IMR-90 (cell line): ENCODE data around the gene ZNF337.

ENCODE experiments used
- BHLHE40 ChIP-seq: fragments of 150-350 bp; IDR thresholded peaks from 2 replicates; pipeline ENCODE4 v1.6.1; 2016; ENCODE audit warnings: mild to moderate bottlenecking, low read depth, low read length
- CEBPB ChIP-seq: IDR thresholded peaks from 2 replicates; pipeline ENCODE4 v1.6.1; 2012; ENCODE audit warnings: low read depth, low read length, improper control_type of control experiment
- MAFK ChIP-seq: IDR thresholded peaks from 2 replicates; pipeline ENCODE4 v1.6.1; 2012; ENCODE audit warnings: low read depth, low read length, improper control_type of control experiment
- MAZ ChIP-seq: IDR thresholded peaks from 2 replicates; pipeline ENCODE4 v1.6.1; 2012; ENCODE audit warnings: low read depth, mild to moderate bottlenecking, low read length, improper control_type of control experiment, moderate library complexity, borderline replicate concordance
- MXI1 ChIP-seq: IDR thresholded peaks from 2 replicates; pipeline ENCODE4 v1.6.1; 2012; ENCODE audit warnings: low read depth, mild to moderate bottlenecking, low read length, moderate library complexity, borderline replicate concordance
- NFE2L2 ChIP-seq: fragments of 150-350 bp; IDR thresholded peaks from 2 replicates; pipeline ENCODE4 v1.6.1; 2016; ENCODE audit warnings: low read depth, mild to moderate bottlenecking, low read length
- POLR2A ChIP-seq: IDR thresholded peaks from 2 replicates; pipeline ENCODE4 v1.6.1; 2012; ENCODE audit warnings: mild to moderate bottlenecking, low read depth, low read length
- RAD21 ChIP-seq: IDR thresholded peaks from 2 replicates; pipeline ENCODE4 v1.6.1; 2012; ENCODE audit warnings: low read length, improper control_type of control experiment
- RCOR1 ChIP-seq: IDR thresholded peaks from 2 replicates; pipeline ENCODE4 v1.6.1; 2012; ENCODE audit warnings: mild to moderate bottlenecking, low read length, improper control_type of control experiment; ENCODE audit not compliant: insufficient replicate concordance
- RFX5 ChIP-seq: IDR thresholded peaks from 2 replicates; pipeline ENCODE4 v1.8.0; 2012; ENCODE audit warnings: low read depth, mild to moderate bottlenecking, low read length, moderate library complexity
- SMC3 ChIP-seq: fragments of 150-350 bp; IDR thresholded peaks from 2 replicates; pipeline ENCODE4 v1.6.1; 2016; ENCODE audit warnings: low read depth, mild to moderate bottlenecking, antibody characterized with exemption, low read length, moderate library complexity
- TF ChIP-seq, protein P1 (sequence below): conservative IDR thresholded peaks from 2 replicates; pipeline ENCODE4 v1.5.1; 2012; ENCODE audit warnings: mild to moderate bottlenecking, low read depth, low read length, improper control_type of control experiment
- TF ChIP-seq, protein P2 (sequence below): fragments of 150-350 bp; IDR thresholded peaks from 2 replicates; pipeline ENCODE4 v1.6.1; 2017; ENCODE audit warnings: mild to moderate bottlenecking, antibody characterized with exemption, low read length, low read depth
- TF ChIP-seq, protein P3 (sequence below): fragments of 150-350 bp; IDR thresholded peaks from 2 replicates; pipeline ENCODE4 v1.6.1; 2016; ENCODE audit warnings: low read depth, mild to moderate bottlenecking, low read length, moderate library complexity, borderline replicate concordance

DNA sequence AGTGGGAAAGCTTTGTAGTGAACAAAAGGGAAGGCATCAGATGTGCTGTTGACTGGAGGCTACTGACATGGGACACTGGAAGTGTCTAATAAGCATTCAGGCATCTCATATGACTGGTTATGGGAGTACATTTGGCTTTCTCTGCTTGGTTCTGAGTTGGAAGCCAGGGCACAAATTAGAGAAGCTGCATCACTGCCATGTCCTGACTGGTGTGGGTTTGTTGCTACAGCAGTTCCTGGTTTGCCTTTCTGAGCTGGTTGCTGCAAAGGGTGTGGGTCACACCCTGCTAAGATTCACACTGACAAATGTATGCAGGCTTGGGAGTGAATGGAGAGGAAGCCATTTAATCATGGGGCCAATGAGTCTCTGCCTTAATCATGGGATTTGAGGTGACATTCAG is 36.7 kb downstream of the ZNF337 start:
- TF ChIP-seq, protein P1, sequence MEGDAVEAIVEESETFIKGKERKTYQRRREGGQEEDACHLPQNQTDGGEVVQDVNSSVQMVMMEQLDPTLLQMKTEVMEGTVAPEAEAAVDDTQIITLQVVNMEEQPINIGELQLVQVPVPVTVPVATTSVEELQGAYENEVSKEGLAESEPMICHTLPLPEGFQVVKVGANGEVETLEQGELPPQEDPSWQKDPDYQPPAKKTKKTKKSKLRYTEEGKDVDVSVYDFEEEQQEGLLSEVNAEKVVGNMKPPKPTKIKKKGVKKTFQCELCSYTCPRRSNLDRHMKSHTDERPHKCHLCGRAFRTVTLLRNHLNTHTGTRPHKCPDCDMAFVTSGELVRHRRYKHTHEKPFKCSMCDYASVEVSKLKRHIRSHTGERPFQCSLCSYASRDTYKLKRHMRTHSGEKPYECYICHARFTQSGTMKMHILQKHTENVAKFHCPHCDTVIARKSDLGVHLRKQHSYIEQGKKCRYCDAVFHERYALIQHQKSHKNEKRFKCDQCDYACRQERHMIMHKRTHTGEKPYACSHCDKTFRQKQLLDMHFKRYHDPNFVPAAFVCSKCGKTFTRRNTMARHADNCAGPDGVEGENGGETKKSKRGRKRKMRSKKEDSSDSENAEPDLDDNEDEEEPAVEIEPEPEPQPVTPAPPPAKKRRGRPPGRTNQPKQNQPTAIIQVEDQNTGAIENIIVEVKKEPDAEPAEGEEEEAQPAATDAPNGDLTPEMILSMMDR = no peak
- TF ChIP-seq POLR2A (no peak), BHLHE40 (no peak), MAZ (no peak), CEBPB (no peak), SMC3 (no peak), MXI1 (no peak), RCOR1 (no peak), RFX5 (no peak), NFE2L2 (no peak), MAFK (no peak), RAD21 (no peak)
- TF ChIP-seq, protein P2, sequence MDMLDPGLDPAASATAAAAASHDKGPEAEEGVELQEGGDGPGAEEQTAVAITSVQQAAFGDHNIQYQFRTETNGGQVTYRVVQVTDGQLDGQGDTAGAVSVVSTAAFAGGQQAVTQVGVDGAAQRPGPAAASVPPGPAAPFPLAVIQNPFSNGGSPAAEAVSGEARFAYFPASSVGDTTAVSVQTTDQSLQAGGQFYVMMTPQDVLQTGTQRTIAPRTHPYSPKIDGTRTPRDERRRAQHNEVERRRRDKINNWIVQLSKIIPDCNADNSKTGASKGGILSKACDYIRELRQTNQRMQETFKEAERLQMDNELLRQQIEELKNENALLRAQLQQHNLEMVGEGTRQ = no peak
- TF ChIP-seq, protein P3, sequence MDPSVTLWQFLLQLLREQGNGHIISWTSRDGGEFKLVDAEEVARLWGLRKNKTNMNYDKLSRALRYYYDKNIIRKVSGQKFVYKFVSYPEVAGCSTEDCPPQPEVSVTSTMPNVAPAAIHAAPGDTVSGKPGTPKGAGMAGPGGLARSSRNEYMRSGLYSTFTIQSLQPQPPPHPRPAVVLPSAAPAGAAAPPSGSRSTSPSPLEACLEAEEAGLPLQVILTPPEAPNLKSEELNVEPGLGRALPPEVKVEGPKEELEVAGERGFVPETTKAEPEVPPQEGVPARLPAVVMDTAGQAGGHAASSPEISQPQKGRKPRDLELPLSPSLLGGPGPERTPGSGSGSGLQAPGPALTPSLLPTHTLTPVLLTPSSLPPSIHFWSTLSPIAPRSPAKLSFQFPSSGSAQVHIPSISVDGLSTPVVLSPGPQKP = no peak
